Activated CD8-positive, alpha-beta T cell treated with anti-CD3 and anti-CD28 coated beads for 36 hours (primary cell): ENCODE results near the gene FOXN3. TPM values are rescaled to one million over a fixed set of nuclear protein-coding genes. Genes with fewer than 3 reads are reported as not detected.

Source experiments
- ATAC-seq: fragments of 200-7000 bp; cut with Tn5 transposase; one replicate; pipeline ENCODE4 v1.10.0; 2021; ENCODE audit warnings: mild to moderate bottlenecking, moderate library complexity
- CTCF ChIA-PET: fragments of 350-600 bp; sonication (Branson Sonifier 250); formaldehyde crosslinking; loops from one replicate; lab custom pipeline; 2021; ENCODE audit warnings: antibody characterized with exemption; lab: Charles Lee
- POLR2A ChIA-PET: fragments of 350-600 bp; sonication (Branson Sonifier 250); formaldehyde crosslinking; loops from one replicate; lab custom pipeline; 2021; ENCODE audit warnings: antibody characterized with exemption; lab: Charles Lee
- DNase-seq: peaks from one replicate; pipeline ENCODE4 v3.0.0-alpha.2; 2020
- H3K27ac Mint-ChIP-seq: one replicate; pipeline ENCODE4 v1.8.0; 2021; ENCODE audit warnings: mild to moderate bottlenecking, mixed read lengths
- H3K27me3 Mint-ChIP-seq: one replicate; pipeline ENCODE4 v1.8.0; 2021; ENCODE audit warnings: mixed read lengths
- H3K36me3 Mint-ChIP-seq: one replicate; pipeline ENCODE4 v1.8.0; 2021; ENCODE audit warnings: low read depth, mixed read lengths
- H3K4me1 Mint-ChIP-seq: one replicate; pipeline ENCODE4 v1.8.0; 2021; ENCODE audit warnings: low read depth, mixed read lengths
- H3K4me3 Mint-ChIP-seq: one replicate; pipeline ENCODE4 v1.8.0; 2021; ENCODE audit warnings: mild to moderate bottlenecking, moderate library complexity, mixed read lengths
- H3K9me3 Mint-ChIP-seq: one replicate; pipeline ENCODE4 v1.8.0; 2021; ENCODE audit warnings: mixed read lengths
- intact Hi-C: fragments of 100-400 bp; cut with micrococcal nuclease; formaldehyde crosslinking; loops from one replicate; pipeline ENCODE4 v1.10.0; 2022
- total RNA-seq, 2 experiments: library from RNA; stranded (reverse); gene quantifications; one replicate each; pipeline ENCODE4 v1.2.3, GENCODE V29; 2021
- TF ChIP-seq, protein P1 (sequence below): fragments of 200-600 bp; IDR thresholded peaks from one replicate; pipeline ENCODE4 v1.8.0; 2022; ENCODE audit warnings: antibody characterized with exemption, mild to moderate bottlenecking

Gene FOXN3
- total RNA-seq, 2 experiments from 2014 or later, result 83.4 to 85.0 TPM

DNA sequence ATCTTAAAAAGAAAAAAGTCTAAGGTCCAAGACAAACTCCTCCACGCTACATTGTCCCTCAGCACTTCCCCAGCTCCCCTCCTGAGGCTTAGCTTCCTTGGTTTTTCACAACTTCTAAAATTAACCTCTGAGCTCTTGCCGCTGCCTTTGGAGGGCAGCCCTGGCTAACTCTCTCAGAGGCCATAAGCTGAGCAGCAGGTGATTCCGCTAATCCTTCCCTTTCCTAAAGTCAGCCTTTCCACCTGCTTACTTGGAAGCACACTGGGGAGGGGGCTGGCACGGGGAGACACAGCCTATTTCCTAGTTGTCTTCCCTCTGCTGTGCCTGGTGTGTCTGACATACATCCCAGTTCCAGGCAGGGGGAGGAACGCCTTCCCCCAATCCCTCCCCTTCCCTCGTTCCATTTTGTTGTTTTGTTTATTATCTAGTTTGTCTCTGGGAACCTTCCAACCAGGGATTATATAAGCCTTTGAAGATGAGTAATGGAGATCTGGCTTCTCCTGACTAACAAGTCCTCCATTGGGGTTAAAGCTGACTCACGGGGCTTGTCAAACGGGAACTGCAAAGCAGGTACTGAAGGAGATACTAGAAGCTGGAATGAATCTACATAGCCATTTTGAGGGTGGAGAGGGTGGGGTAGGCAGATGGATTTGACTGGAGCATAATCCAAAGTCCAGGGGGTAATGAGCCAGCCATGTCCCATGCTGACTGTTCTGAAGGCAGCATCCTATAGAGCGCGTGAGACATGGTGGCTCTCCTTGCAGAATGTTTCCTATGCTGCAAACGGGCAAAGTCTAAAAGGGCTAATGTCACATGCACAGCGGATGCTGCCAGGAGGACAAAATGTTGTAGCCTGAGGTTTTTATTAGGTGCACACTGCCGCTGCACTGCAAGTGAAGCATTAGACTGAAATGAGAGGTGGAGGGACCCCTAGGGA lies 230.8 kb downstream of the FOXN3 start:
- H3K4me3 Mint-ChIP-seq, result no peak overlapping the region
- DNase-seq, result no peak
- TF ChIP-seq, protein P1, sequence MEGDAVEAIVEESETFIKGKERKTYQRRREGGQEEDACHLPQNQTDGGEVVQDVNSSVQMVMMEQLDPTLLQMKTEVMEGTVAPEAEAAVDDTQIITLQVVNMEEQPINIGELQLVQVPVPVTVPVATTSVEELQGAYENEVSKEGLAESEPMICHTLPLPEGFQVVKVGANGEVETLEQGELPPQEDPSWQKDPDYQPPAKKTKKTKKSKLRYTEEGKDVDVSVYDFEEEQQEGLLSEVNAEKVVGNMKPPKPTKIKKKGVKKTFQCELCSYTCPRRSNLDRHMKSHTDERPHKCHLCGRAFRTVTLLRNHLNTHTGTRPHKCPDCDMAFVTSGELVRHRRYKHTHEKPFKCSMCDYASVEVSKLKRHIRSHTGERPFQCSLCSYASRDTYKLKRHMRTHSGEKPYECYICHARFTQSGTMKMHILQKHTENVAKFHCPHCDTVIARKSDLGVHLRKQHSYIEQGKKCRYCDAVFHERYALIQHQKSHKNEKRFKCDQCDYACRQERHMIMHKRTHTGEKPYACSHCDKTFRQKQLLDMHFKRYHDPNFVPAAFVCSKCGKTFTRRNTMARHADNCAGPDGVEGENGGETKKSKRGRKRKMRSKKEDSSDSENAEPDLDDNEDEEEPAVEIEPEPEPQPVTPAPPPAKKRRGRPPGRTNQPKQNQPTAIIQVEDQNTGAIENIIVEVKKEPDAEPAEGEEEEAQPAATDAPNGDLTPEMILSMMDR, result no peak
- peaks cover 18% of the 10 kb centered on the region for H3K4me1 Mint-ChIP-seq
- no peaks in the 10 kb centered on the region for H3K27me3 Mint-ChIP-seq
- no peaks in the 10 kb centered on the region for H3K9me3 Mint-ChIP-seq
- peaks cover 26% of the 10 kb centered on the region for H3K36me3 Mint-ChIP-seq
- intact Hi-C loops, result no loop called here
- POLR2A ChIA-PET, result no interaction called here
- no peak for ATAC-seq
- H3K27ac Mint-ChIP-seq, result no peak overlapping the region
- CTCF ChIA-PET, result interaction anchor here (1.1 to 1.9 kb wide), 3 partner anchors 9 to 149 kb away, joined by 3 to 5 read pairs (median 4); no protein-coding TSS in a partner anchor

DNA sequence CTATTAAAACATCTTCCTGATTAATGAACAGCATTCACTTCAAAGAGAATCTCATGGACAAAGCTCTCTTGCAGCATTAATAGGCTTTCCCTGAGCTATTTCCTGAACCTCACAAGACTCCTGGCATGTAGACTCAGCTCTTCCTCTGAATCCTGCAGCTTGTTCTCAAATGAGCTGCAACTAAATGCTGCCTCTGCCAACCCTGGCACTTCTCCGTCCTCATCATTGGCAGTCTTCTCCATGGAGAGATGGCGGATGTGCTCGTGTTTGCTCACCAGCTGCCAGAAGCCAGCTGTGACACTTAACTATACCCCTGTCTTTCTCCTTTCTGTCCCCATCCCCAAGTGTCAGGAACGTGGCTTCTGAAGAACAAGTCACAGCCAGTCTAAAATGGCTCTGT lies 232.1 kb downstream of the FOXN3 start:
- intact Hi-C loops, result no loop called here
- ATAC-seq (no peak), DNase-seq (no peak)
- Mint-ChIP-seq H3K4me3 (no peak overlapping the region), H3K9me3 (no peaks in the 10 kb centered on the region), H3K36me3 (peaks cover 23% of the 10 kb centered on the region), H3K27ac (no peak overlapping the region), H3K27me3 (no peaks in the 10 kb centered on the region), H3K4me1 (peaks cover 18% of the 10 kb centered on the region)
- ChIA-PET POLR2A (interaction anchor here (1.3 kb wide), 1 partner anchor 15 kb away, joined by 3 read pairs; no protein-coding TSS in a partner anchor), CTCF (interaction anchor here (0.6 to 1.9 kb wide), 5 partner anchors 7 to 730 kb away, joined by 3 to 5 read pairs (median 4); no protein-coding TSS in a partner anchor)
- TF ChIP-seq, protein P1, result no peak

DNA sequence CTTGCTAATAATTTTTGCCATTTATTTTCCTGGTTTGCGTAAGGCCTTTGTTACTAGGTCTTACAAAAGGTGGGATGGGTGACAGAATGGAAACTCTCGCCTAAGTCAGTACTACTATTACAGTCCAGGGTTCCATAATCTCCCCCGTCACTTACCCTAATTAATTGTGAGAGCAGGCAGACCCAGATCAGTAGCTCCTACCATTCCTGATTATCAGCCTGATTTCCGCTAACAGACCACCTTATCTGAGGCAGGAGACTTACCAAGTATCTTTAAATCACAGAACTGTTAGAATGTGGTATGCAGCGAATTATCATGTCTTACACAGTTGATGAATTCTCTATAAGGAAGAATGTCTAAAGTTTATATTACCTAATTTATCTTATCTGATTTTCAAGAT lies 234.7 kb downstream of the FOXN3 start:
- ChIA-PET CTCF (no interaction called here), POLR2A (no interaction called here)
- DNase-seq (no peak), ATAC-seq (no peak)
- Mint-ChIP-seq H3K27me3 (no peaks in the 10 kb centered on the region), H3K4me3 (no peak overlapping the region), H3K4me1 (peaks cover 15% of the 10 kb centered on the region), H3K9me3 (no peaks in the 10 kb centered on the region), H3K36me3 (peaks cover 14% of the 10 kb centered on the region), H3K27ac (no peak overlapping the region)
- TF ChIP-seq, protein P1, result no peak
- intact Hi-C loops, result no loop called here

DNA sequence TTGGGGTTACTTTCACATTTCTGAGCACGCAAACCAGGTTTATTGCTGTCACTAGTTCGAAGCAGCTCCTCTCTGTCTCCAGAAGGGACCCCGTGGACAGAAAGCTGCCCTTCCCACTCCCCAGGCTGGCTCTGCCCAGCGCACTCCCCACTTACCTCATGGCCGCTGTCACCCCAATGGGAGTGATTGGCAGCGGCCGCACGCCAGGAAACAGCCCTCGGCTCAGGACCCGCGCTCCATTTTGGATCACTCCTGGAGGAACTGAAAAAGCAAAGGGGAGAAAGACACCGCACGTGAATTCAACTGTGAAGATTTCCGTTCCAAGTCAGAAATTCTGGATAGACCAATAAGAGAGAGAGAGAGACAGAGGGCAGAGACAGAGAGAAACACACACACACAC lies 236.5 kb downstream of the FOXN3 start:
- Mint-ChIP-seq H3K4me1 (peaks cover 8% of the 10 kb centered on the region), H3K27ac (no peak overlapping the region), H3K27me3 (no peaks in the 10 kb centered on the region), H3K9me3 (no peaks in the 10 kb centered on the region), H3K36me3 (peaks cover 24% of the 10 kb centered on the region), H3K4me3 (no peak overlapping the region)
- DNase-seq (no peak), ATAC-seq (no peak)
- POLR2A ChIA-PET, result no interaction called here
- TF ChIP-seq, protein P1, result no peak
- CTCF ChIA-PET, result no interaction called here
- intact Hi-C loops, result no loop called here

DNA sequence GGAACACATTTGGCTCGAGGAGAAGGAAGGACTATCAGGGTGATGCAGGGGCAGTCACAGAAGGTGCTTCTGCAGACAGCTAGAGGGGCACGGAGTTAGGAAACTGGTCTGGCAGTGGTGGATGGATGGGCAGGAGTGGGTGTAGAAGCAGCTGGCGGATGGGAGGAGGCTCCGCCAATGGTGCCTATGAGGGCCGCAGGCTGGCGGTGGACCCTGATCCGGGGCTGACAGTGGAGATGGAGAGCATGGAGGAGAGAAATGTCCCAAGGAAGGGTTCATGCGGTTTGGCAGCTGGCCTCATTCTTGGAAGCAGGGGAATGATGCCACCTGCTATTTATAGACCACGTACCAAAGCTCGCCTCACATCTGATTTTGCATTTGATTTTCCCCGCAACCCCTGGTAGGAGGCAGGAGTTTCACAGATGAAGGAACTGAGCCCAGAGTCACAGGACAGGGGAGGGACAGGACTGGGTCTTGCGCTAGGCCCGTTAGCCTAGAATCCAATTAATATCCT lies 237.1 kb downstream of the FOXN3 start:
- H3K4me1 Mint-ChIP-seq, result peaks cover 8% of the 10 kb centered on the region
- intact Hi-C loops, result loop anchor here (5.0 to 10.0 kb wide), 2 partner anchors 237 to 585 kb away; partner anchors contain the start of gene FOXN3
- H3K4me3 Mint-ChIP-seq, result no peak overlapping the region
- H3K27ac Mint-ChIP-seq, result peak overlapping the region; percentile 17
- no peak for ATAC-seq
- TF ChIP-seq, protein P1, result no peak
- no peaks in the 10 kb centered on the region for H3K27me3 Mint-ChIP-seq
- H3K9me3 Mint-ChIP-seq, result no peaks in the 10 kb centered on the region
- H3K36me3 Mint-ChIP-seq, result peaks cover 30% of the 10 kb centered on the region
- POLR2A ChIA-PET, result no interaction called here
- no peak for DNase-seq
- CTCF ChIA-PET, result interaction anchor here (0.8 kb wide), 1 partner anchor 390 kb away, joined by 3 read pairs; no protein-coding TSS in a partner anchor
